Adrenal gland (tissue), 12 donors: Measurements from ENCODE around the gene TMEM174. TPM values are rescaled to one million over a fixed set of nuclear protein-coding genes. Genes with fewer than 3 reads are reported as not detected.

ENCODE experiments used
- DNase-seq, 7 donors: peaks; one replicate each; pipeline ENCODE4 v3.0.0-alpha.2; 2019 to 2020
- H3K27ac ChIP-seq, 5 donors: fragments of 200-600 bp; sonication (generic) in 4 of 5; 1 replicate in 3 of 5; 2 replicates in 2 of 5; pipeline versions ENCODE4 v1.5.1 to v1.8.0; 2016 to 2020; ENCODE audit warnings: mild to moderate bottlenecking in 1 of 5
- H3K27me3 ChIP-seq: fragments of 200-600 bp; 2 replicates; pipeline ENCODE4 v1.8.0; 2021
- H3K36me3 ChIP-seq, 2 donors: fragments of 200-600 bp; replicated peaks in 1 of 2; 1 replicate in 1 of 2; 2 replicates in 1 of 2; pipeline versions ENCODE4 v1.5.1 to v1.8.0; 2018 to 2022
- H3K4me1 ChIP-seq, 2 donors: fragments of 200-600 bp; replicated peaks in 1 of 2; 1 replicate in 1 of 2; 2 replicates in 1 of 2; pipeline versions ENCODE4 v1.5.1 to v1.8.0; 2018 to 2021
- H3K4me3 ChIP-seq, 4 donors: fragments of 200-600 bp; sonication (generic) in 3 of 4; one replicate each; pipeline ENCODE4 v1.5.1; 2016 to 2018
- H3K9me3 ChIP-seq, 3 donors: fragments of 200-600 bp; sonication (generic) in 1 of 3; replicated peaks in 1 of 3; 1 replicate in 2 of 3; 2 replicates in 1 of 3; pipeline versions ENCODE4 v1.5.1 to v1.8.0; 2016 to 2021
- POLR2A ChIP-seq, 2 donors: fragments of 450-650 bp; IDR thresholded peaks; one replicate each; pipeline ENCODE4 v1.6.1; 2017; ENCODE audit warnings: antibody characterized with exemption in 2 of 2, mild to moderate bottlenecking in 2 of 2, moderate library complexity in 1 of 2
- WGBS, 4 donors: extraction: QIAGEN DNeasy Blood & Tissue Kit in 2 of 4; methylation state at CpG; one replicate each; pipeline versions ENCODE4 v1.1.5 to v1.1.7; 2013 to 2017; 5-methylcytosine and 5-hydroxymethylcytosine counted together
- intact Hi-C, 2 donors: fragments of 100-400 bp; cut with DNase I; formaldehyde crosslinking; loops; one replicate each; pipeline versions ENCODE4 v1.14.1 to v1.15.0; 2022 to 2023
- polyA plus RNA-seq, 3 donors: library from polyadenylated mRNA; stranded (reverse); fragments of 200-250 nt in 2 of 3; fragments of 350-450 nt in 1 of 3; fragmentation: Illumina TruSeq in 1 of 3; extraction: RNeasy Lipid Tissue Mini Kit (QIAGEN cat#74804) in 1 of 3; gene quantifications; one replicate each; pipeline ENCODE4 v1.2.3, GENCODE V29; 2013 to 2014
- total RNA-seq, 9 donors: library from RNA; depleted of rRNA in 4 of 9; stranded (reverse); fragments of >200 nt in 4 of 9; fragments of 120-200 nt in 1 of 9; fragmentation: NEBNext Ultra II Directional in 1 of 9; extraction: Animal tissue kit (Norgen Biotek cat#: 25700) in 1 of 9; gene quantifications; one replicate each; pipeline versions ENCODE4 v1.1.0 to v1.2.4, GENCODE V29; 2013 to 2023
- TF ChIP-seq, protein P1 (sequence below), 6 experiments: fragments of 450-650 bp in 4 of 6; fragments of 200-600 bp in 2 of 6; sonication (generic) in 1 of 6; IDR thresholded peaks; 1 replicate in 5 of 6; 2 replicates in 1 of 6; pipeline versions ENCODE4 v1.5.1 to v1.8.0; 2016 to 2021; ENCODE audit warnings: antibody characterized with exemption in 6 of 6, mild to moderate bottlenecking in 2 of 6, moderate library complexity in 1 of 6
- donor health status: healthy with polysubstance abuse.
- donor health status: Bipolar disorder and iron deficiency.
- donor health status: DM: yes; HTN: yes; CAD: no.
- donor health status: DM: no; HTN: no; CAD: no.
- donor health status: DM: no; HTN: no; CAD: no.
- donor health status: DM: yes; HTN: yes; CAD: no.

Gene TMEM174
- total and polyA plus RNA-seq, 12 donors = not detected

GRCh38 chr5:73171495-73171894, 1.5 kb upstream of the TMEM174 start:
- TF ChIP-seq POLR2A (IDR thresholded peaks at IDR 0.05) = no peak
- TF ChIP-seq, protein P1, sequence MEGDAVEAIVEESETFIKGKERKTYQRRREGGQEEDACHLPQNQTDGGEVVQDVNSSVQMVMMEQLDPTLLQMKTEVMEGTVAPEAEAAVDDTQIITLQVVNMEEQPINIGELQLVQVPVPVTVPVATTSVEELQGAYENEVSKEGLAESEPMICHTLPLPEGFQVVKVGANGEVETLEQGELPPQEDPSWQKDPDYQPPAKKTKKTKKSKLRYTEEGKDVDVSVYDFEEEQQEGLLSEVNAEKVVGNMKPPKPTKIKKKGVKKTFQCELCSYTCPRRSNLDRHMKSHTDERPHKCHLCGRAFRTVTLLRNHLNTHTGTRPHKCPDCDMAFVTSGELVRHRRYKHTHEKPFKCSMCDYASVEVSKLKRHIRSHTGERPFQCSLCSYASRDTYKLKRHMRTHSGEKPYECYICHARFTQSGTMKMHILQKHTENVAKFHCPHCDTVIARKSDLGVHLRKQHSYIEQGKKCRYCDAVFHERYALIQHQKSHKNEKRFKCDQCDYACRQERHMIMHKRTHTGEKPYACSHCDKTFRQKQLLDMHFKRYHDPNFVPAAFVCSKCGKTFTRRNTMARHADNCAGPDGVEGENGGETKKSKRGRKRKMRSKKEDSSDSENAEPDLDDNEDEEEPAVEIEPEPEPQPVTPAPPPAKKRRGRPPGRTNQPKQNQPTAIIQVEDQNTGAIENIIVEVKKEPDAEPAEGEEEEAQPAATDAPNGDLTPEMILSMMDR (IDR thresholded peaks at IDR 0.05) = no peak
- intact Hi-C loops = no loop called here

GRCh38 chr5:73174100-73174815, 1.3 kb downstream of the TMEM174 start:
- Histone ChIP-seq H3K36me3 (no peaks in the 10 kb centered on the region), H3K4me1 (no peaks in the 10 kb centered on the region), H3K4me3 (no peak overlapping the region), H3K27ac (no peak overlapping the region), H3K27me3 (peaks cover 5% of the 10 kb centered on the region), H3K9me3 (no peaks in the 10 kb centered on the region)
- DNase-seq = no peak
- WGBS, 4 donors = 59 to 68% (median 65%) methylated on average over 8 of the region's 8 CpGs
- intact Hi-C loops = no loop called here
- no peak for TF ChIP-seq POLR2A (IDR thresholded peaks at IDR 0.05)

More at GRCh38 chr5:73171495-73171894, 1.5 kb upstream of the TMEM174 start:
- Histone ChIP-seq H3K4me1 (no peaks in the 10 kb centered on the region), H3K36me3 (no peaks in the 10 kb centered on the region), H3K9me3 (no peaks in the 10 kb centered on the region), H3K4me3 (no peak overlapping the region), H3K27ac (no peak overlapping the region), H3K27me3 (peaks cover 5% of the 10 kb centered on the region)
- no peak for DNase-seq

- WGBS, 4 donors = 63 to 71% (median 66%) methylated on average over 2 of the region's 2 CpGs
- Histone ChIP-seq H3K27ac (no peak overlapping the region), H3K4me1 (no peaks in the 10 kb centered on the region), H3K4me3 (no peak overlapping the region), H3K36me3 (no peaks in the 10 kb centered on the region), H3K27me3 (peaks cover 5% of the 10 kb centered on the region), H3K9me3 (no peaks in the 10 kb centered on the region)
- intact Hi-C loops = no loop called here
- peak in 1 of 7 donors; percentile 5 for DNase-seq
- TF ChIP-seq, protein P1 (IDR thresholded peaks at IDR 0.05) = no peak
- no peak for TF ChIP-seq POLR2A (IDR thresholded peaks at IDR 0.05)
Measured at GRCh38 chr5:73176250-73176649, 3.3 kb downstream of the TMEM174 start.

DNA sequence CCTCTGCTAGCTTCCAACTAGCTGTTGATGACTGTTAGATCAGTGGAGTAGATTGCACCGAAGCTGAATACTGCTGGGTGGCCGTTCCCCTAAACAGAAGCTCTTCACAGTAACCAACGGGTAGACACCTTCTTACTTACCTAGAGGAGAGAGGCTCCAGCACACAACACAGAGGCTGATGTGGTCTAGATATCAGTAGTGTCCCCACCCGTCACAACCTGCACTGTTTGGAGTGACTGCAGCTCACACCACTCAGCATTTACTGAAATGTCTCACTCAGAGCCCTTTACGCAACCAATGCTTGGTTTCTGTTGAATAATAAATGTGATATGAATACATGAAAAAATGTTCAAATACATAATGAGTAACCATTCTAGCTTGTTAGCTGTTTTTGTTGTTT, 5.3 kb downstream of the TMEM174 start:
- TF ChIP-seq, protein P1 (IDR thresholded peaks at IDR 0.05) = no peak
- TF ChIP-seq POLR2A (IDR thresholded peaks at IDR 0.05) = no peak
- H3K27me3 ChIP-seq = peaks cover 7% of the 10 kb centered on the region
- H3K4me1 ChIP-seq = no peaks in the 10 kb centered on the region
- no peak for DNase-seq
- H3K27ac ChIP-seq = no peak overlapping the region
- intact Hi-C loops = no loop called here
- no peaks in the 10 kb centered on the region for H3K36me3 ChIP-seq
- no peak overlapping the region for H3K4me3 ChIP-seq
- H3K9me3 ChIP-seq = no peaks in the 10 kb centered on the region
- WGBS, 4 donors = 70 to 83% (median 74%) methylated on average over 5 of the region's 5 CpGs

- no peak overlapping the region for H3K27ac ChIP-seq
- DNase-seq = no peak
- peaks cover 3% of the 10 kb centered on the region for H3K27me3 ChIP-seq
- H3K9me3 ChIP-seq = no peaks in the 10 kb centered on the region
- 36 to 61% (median 56%) methylated on average over 3 of the region's 3 CpGs for WGBS, 4 donors
- no peak for TF ChIP-seq POLR2A (IDR thresholded peaks at IDR 0.05)
- TF ChIP-seq, protein P1 (IDR thresholded peaks at IDR 0.05) = no peak
- no peaks in the 10 kb centered on the region for H3K36me3 ChIP-seq
- H3K4me1 ChIP-seq = no peaks in the 10 kb centered on the region
- H3K4me3 ChIP-seq = no peak overlapping the region
- intact Hi-C loops = no loop called here
Measured at GRCh38 chr5:73179730-73180129, 6.7 kb downstream of the TMEM174 start.
